Lower leg skin (tissue), 3 donors: Measurements from ENCODE around the gene PRXL2C.

ENCODE experiments used
- POLR2A ChIP-seq, 2 donors: fragments of 450-650 bp; IDR thresholded peaks; one replicate each; pipeline ENCODE4 v1.6.1; 2016 to 2017; ENCODE audit warnings: antibody characterized with exemption in 2 of 2, mild to moderate bottlenecking in 1 of 2, moderate library complexity in 1 of 2
- TF ChIP-seq, protein P1 (sequence below), 3 donors: fragments of 450-650 bp; IDR thresholded peaks; one replicate each; pipeline ENCODE4 v1.5.1; 2016; ENCODE audit warnings: antibody characterized with exemption in 3 of 3, mild to moderate bottlenecking in 3 of 3, moderate library complexity in 2 of 3

- TF ChIP-seq, protein P1, sequence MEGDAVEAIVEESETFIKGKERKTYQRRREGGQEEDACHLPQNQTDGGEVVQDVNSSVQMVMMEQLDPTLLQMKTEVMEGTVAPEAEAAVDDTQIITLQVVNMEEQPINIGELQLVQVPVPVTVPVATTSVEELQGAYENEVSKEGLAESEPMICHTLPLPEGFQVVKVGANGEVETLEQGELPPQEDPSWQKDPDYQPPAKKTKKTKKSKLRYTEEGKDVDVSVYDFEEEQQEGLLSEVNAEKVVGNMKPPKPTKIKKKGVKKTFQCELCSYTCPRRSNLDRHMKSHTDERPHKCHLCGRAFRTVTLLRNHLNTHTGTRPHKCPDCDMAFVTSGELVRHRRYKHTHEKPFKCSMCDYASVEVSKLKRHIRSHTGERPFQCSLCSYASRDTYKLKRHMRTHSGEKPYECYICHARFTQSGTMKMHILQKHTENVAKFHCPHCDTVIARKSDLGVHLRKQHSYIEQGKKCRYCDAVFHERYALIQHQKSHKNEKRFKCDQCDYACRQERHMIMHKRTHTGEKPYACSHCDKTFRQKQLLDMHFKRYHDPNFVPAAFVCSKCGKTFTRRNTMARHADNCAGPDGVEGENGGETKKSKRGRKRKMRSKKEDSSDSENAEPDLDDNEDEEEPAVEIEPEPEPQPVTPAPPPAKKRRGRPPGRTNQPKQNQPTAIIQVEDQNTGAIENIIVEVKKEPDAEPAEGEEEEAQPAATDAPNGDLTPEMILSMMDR (IDR thresholded peaks at IDR 0.05): no peak
- no peak for TF ChIP-seq POLR2A (IDR thresholded peaks at IDR 0.05)
These were observed 13.9 kb upstream of the PRXL2C start for GRCh38 chr9:96668868-96669534.
